GM12878 (cell line): ENCODE data around the gene CFAP141. TPM values are rescaled to one million over a fixed set of nuclear protein-coding genes. Genes with fewer than 3 reads are reported as not detected.

Experiments used
- ATAC-seq: fragments of 200-7000 bp; cut with Tn5 transposase; 3 replicates; pipeline ENCODE4 v1.9.1; 2020; ENCODE audit warnings: mild to moderate bottlenecking, moderate library complexity
- BruUV-seq: library from RNA; stranded (reverse); fragments of 400-500 nt; replicated peaks from 2 replicates; lab custom pipeline; 2021; lab: Mats Ljungman, UMichigan
- CTCF ChIA-PET: fragments of 300-600 bp; sonication (Branson Sonifier 250); formaldehyde crosslinking; extraction: SDS; loops from one replicate; lab custom pipeline; 2021; ENCODE audit warnings: inconsistent platforms; lab: Yijun Ruan, JAX
- POLR2A ChIA-PET: fragments of 350-600 bp; formaldehyde crosslinking; extraction: SDS; loops from one replicate; lab custom pipeline; 2021; ENCODE audit warnings: inconsistent platforms; lab: Charles Lee
- RAD21 ChIA-PET: fragments of 300-600 bp; sonication (Branson Sonifier 250); formaldehyde crosslinking; loops from one replicate; lab custom pipeline; 2023; ENCODE audit warnings: antibody characterized with exemption; ENCODE audit not compliant: unreplicated experiment; lab: Charles Lee
- SMC1A ChIA-PET: fragments of 300-600 bp; sonication (Branson Sonifier 250); formaldehyde crosslinking; loops from one replicate; lab custom pipeline; 2023; ENCODE audit not compliant: unreplicated experiment, uncharacterized antibody; lab: Charles Lee
- DNase-seq: peaks from one replicate; pipeline ENCODE4 v3.0.0-alpha.2; 2011; ENCODE audit warnings: low read depth, low spot score
- FAIRE-seq: peaks from 3 replicates; lab custom pipeline; 2011; peaks lifted over from hg19 to GRCh38; lab: Jason Lieb, UNC
- H2AFZ ChIP-seq: 2 replicates; pipeline ENCODE4 v1.6.0; 2011; ENCODE audit warnings: low read depth, low read length, control low read depth; ENCODE audit not compliant: control insufficient read depth
- H3K27ac ChIP-seq: 2 replicates; pipeline ENCODE4 v1.5.1; 2011; ENCODE audit warnings: control low read depth; ENCODE audit not compliant: control insufficient read depth, insufficient read depth
- H3K27me3 ChIP-seq, 2 experiments: replicated peaks in 1 of 2; 2 replicates each; pipeline versions ENCODE4 v1.6.0 to v1.6.1; 2011; ENCODE audit warnings: low read length in 1 of 2; ENCODE audit not compliant: control insufficient read depth in 2 of 2, insufficient read depth in 2 of 2
- H3K36me3 ChIP-seq, 2 experiments: 2 replicates each; pipeline ENCODE4 v1.5.1; 2011; ENCODE audit warnings: low read length in 1 of 2; ENCODE audit not compliant: control insufficient read depth in 2 of 2, insufficient read depth in 2 of 2
- H3K4me1 ChIP-seq: 2 replicates; pipeline ENCODE4 v1.6.1; 2011; ENCODE audit warnings: mild to moderate bottlenecking, low read length, moderate library complexity, mixed read lengths; ENCODE audit not compliant: control insufficient read depth, insufficient read depth
- H3K4me2 ChIP-seq: 2 replicates; pipeline ENCODE4 v1.6.0; 2011; ENCODE audit warnings: control low read depth; ENCODE audit not compliant: control insufficient read depth, insufficient read depth
- H3K4me3 ChIP-seq: fragments of 200-600 bp; sonication (generic); 2 replicates; pipeline ENCODE4 v1.5.1; 2016
- H3K79me2 ChIP-seq: 2 replicates; pipeline ENCODE4 v1.6.0; 2011; ENCODE audit warnings: low read length; ENCODE audit not compliant: control insufficient read depth, insufficient read depth
- H3K9ac ChIP-seq: 2 replicates; pipeline ENCODE4 v1.8.0; 2011; ENCODE audit warnings: low read length, control low read depth, mixed read lengths; ENCODE audit not compliant: control insufficient read depth, insufficient read depth
- H3K9me3 ChIP-seq: replicated peaks from 3 replicates; pipeline ENCODE4 v1.5.1; 2011; ENCODE audit warnings: mild to moderate bottlenecking, low read length; ENCODE audit not compliant: control insufficient read depth, insufficient read depth
- H4K20me1 ChIP-seq: 2 replicates; pipeline ENCODE4 v1.6.0; 2011; ENCODE audit not compliant: control insufficient read depth, insufficient read depth
- ATF7 ChIP-seq: fragments of 450-650 bp; IDR thresholded peaks from 2 replicates; pipeline ENCODE4 v1.6.1; 2016; ENCODE audit warnings: low read depth, mild to moderate bottlenecking
- BHLHE40 ChIP-seq, 2 experiments: fragments of 450-650 bp in 1 of 2; IDR thresholded peaks; 2 replicates each; pipeline ENCODE4 v1.6.1; 2011 to 2017; ENCODE audit warnings: low read depth in 2 of 2, borderline replicate concordance in 1 of 2, improper control_type of control experiment in 1 of 2, low read length in 1 of 2, mild to moderate bottlenecking in 1 of 2
- CHD4 ChIP-seq: fragments of 200-600 bp; sonication (generic); IDR thresholded peaks from 2 replicates; pipeline ENCODE4 v1.6.1; 2016; ENCODE audit warnings: mild to moderate bottlenecking
- IKZF1 ChIP-seq: fragments of 450-650 bp; conservative IDR thresholded peaks from 2 replicates; pipeline ENCODE4 v1.6.1; 2017; ENCODE audit warnings: antibody characterized with exemption, mild to moderate bottlenecking
- IKZF2 ChIP-seq, 2 experiments: fragments of 450-650 bp; IDR thresholded peaks; 2 replicates each; pipeline ENCODE4 v1.6.1; 2017; ENCODE audit warnings: mild to moderate bottlenecking in 2 of 2, moderate library complexity in 2 of 2
- KDM1A ChIP-seq: fragments of 200-600 bp; sonication (generic); IDR thresholded peaks from 2 replicates; pipeline ENCODE4 v1.6.1; 2016; ENCODE audit warnings: borderline replicate concordance
- NFIC ChIP-seq: IDR thresholded peaks from 2 replicates; pipeline ENCODE4 v1.6.1; 2012; ENCODE audit warnings: low read depth, mild to moderate bottlenecking, inconsistent platforms, low read length, moderate library complexity
- NRF1 ChIP-seq: conservative IDR thresholded peaks from 2 replicates; pipeline ENCODE4 v1.6.1; 2011; ENCODE audit warnings: mild to moderate bottlenecking, low read depth, low read length, improper control_type of control experiment
- PAX8 ChIP-seq: fragments of 450-650 bp; IDR thresholded peaks from 2 replicates; pipeline ENCODE4 v1.6.1; 2017; ENCODE audit warnings: mild to moderate bottlenecking, moderate library complexity
- POLR2AphosphoS2 ChIP-seq: IDR thresholded peaks from 2 replicates; pipeline ENCODE4 v1.6.1; 2011; ENCODE audit warnings: low read depth, mild to moderate bottlenecking, low read length, improper control_type of control experiment, moderate library complexity
- RBBP5 ChIP-seq: fragments of 200-600 bp; sonication (generic); conservative IDR thresholded peaks from 2 replicates; pipeline ENCODE4 v1.6.1; 2016
- STAT3 ChIP-seq: IDR thresholded peaks from 2 replicates; pipeline ENCODE4 v1.6.1; 2011; ENCODE audit warnings: low read depth, low read length, improper control_type of control experiment
- TCF7 ChIP-seq: IDR thresholded peaks from 2 replicates; pipeline ENCODE4 v1.6.1; 2014; ENCODE audit warnings: antibody characterized with exemption, borderline replicate concordance
- YBX1 ChIP-seq: fragments of 450-650 bp; IDR thresholded peaks from 2 replicates; pipeline ENCODE4 v1.6.1; 2016; ENCODE audit warnings: antibody characterized with exemption
- ZBED1 ChIP-seq: IDR thresholded peaks from 2 replicates; pipeline ENCODE4 v1.6.1; 2016; ENCODE audit warnings: borderline replicate concordance
- WGBS: methylation state at CpG from one replicate; pipeline ENCODE4 v1.1.6; 2016; ENCODE audit warnings: low lambda C conversion rate; ENCODE audit not compliant: insufficient replicate concordance, insufficient coverage; ENCODE audit errors: missing lambda C conversion rate; 5-methylcytosine and 5-hydroxymethylcytosine counted together
- in situ Hi-C: fragments of 300-500 bp; cut with MboI; formaldehyde crosslinking; loops from 9 replicates; pipeline ENCODE4 v1.14.3; 2018; ENCODE audit warnings: mixed read lengths
- intact Hi-C: fragments of 100-400 bp; cut with micrococcal nuclease; formaldehyde crosslinking; loops from one replicate; pipeline ENCODE4 v1.14.2; 2022; ENCODE audit not compliant: unreplicated experiment
- polyA plus RNA-seq, 11 experiments: library from polyadenylated mRNA; depleted of rRNA in 4 of 11; unstranded in 6 of 11; stranded (reverse) in 5 of 11; fragments of >200 nt; fragmentation: Nextera tagmentation in 4 of 11; fragmentation: Illumina TruSeq in 1 of 11; extraction: Ambion mirVana in 4 of 11; extraction: Trizol in 1 of 11; gene quantifications; 1 replicate in 1 of 11; 2 replicates in 10 of 11; pipeline versions ENCODE4 v1.2.1 to v1.2.3, GENCODE V29; 2011 to 2016; ENCODE audit warnings: inconsistent platforms in 2 of 11, missing spikeins in 2 of 11, low read depth in 1 of 11
- total RNA-seq, 4 experiments: library from RNA; depleted of rRNA in 3 of 4; stranded (reverse); fragments of >200 nt in 3 of 4; fragmentation: Illumina TruSeq in 1 of 4; extraction: Trizol in 1 of 4; gene quantifications; 2 replicates each; pipeline versions ENCODE4 v1.2.1 to v1.2.3, GENCODE V29; 2013 to 2021
- TF ChIP-seq, protein P1 (sequence below): IDR thresholded peaks from 2 replicates; pipeline ENCODE4 v1.6.1; 2011; ENCODE audit warnings: borderline replicate concordance, low read depth, mild to moderate bottlenecking, moderate library complexity, mixed read lengths, low read length; ENCODE audit not compliant: insufficient read depth; ENCODE audit errors: extremely low read length
- TF ChIP-seq, protein P2 (sequence below): IDR thresholded peaks from 2 replicates; pipeline ENCODE4 v1.6.1; 2011; ENCODE audit warnings: low read depth, mild to moderate bottlenecking, low read length, moderate library complexity, borderline replicate concordance; ENCODE audit errors: extremely low read depth

The CFAP141 gene
- total and polyA plus RNA-seq, 10 of the 15 experiments (the other 5 are each of a cell fraction or from before 2014, with no cell fraction given), result not detected

DNA sequence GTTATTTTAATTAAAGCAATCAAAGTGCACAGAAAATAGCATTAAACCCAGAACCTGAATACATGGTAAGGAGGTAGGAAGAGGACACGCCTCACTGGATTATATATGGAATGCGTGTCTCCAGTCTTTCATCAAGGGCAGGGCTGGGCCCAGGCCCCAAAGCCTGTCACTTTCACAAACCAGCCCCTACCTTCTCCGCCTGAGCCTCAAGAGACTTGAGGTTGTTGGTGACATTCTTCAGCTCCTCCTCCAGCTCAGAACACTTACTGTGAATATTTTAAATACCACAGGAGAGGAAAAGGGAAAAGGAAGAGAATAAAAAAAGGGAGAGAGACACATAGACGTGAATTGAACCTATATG is 34.9 kb downstream of the CFAP141 start:
- Histone ChIP-seq H3K9me3 (no peaks in the 10 kb centered on the region), H2AFZ (no peak overlapping the region), H3K4me3 (no peak overlapping the region), H3K36me3 (peaks cover 31 to 69% of the 10 kb centered on the region in 2 experiments), H3K79me2 (peaks cover 17% of the 10 kb centered on the region), H3K4me2 (no peak overlapping the region), H3K4me1 (0 out of 2 replicates have a peak, but pooled peaks cover 3% of the 10 kb centered on the region), H3K27me3 (no peaks in the 10 kb centered on the region)
- intact Hi-C loops, result no loop called here
- ChIA-PET CTCF (no interaction called here), SMC1A (interaction anchor here (1.0 kb wide), 1 partner anchor 12 kb away, joined by 3 read pairs; no protein-coding TSS in a partner anchor)
- no TSS peak for BruUV-seq
- in situ Hi-C loops, result no loop called here
- 91% methylated on average over 4 of the region's 4 CpGs for WGBS
- FAIRE-seq, result no peak
- no peak for TF ChIP-seq TCF7
- TF ChIP-seq, all 136 proteins: peak for 0
- no peaks in the 10 kb centered on the region; the same call in 1 of the 2 replicates for H4K20me1 ChIP-seq
- ChIA-PET POLR2A (interaction anchor here (0.7 kb wide), 1 partner anchor 10 kb away, joined by 3 read pairs; no protein-coding TSS in a partner anchor), RAD21 (no interaction called here)
- no peak for ATAC-seq
- no peak overlapping the region for H3K9ac ChIP-seq
- no peak for DNase-seq
- H3K27ac ChIP-seq, result no peak overlapping the region

DNA sequence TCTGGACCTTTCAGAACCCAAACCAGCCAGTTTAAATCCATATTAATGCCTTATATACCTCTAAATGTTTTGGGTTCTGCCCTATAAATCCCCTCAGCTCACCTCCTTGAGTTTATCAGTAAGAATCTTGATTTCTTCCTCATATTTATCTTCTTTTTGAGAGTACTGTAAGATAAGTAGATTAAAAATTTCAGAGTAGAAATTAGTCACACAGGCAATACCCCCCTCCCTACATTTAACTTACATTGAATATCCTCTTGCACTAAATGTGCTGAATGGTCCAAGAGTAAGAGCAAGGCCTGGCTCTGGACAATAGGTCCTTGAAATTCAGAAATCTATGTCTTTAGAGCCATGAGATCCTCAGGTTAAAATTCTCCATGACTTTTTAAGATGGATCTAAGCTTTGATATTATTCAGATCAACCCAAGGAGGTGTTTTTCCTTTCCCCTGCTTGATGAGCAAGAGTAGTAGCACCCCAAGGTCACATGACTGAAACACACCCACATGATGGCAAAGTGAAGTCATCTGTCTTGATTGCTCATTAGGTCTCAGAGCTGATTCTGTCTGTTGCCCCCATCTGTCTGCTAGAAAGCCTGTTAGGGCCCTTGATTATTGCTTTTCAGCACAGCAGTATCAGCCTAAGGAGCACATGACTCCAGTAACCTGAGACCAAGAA is 35.4 kb downstream of the CFAP141 start:
- Histone ChIP-seq H3K27ac (no peak overlapping the region), H3K36me3 (peaks cover 28 to 69% of the 10 kb centered on the region in 2 experiments), H3K79me2 (peaks cover 12% of the 10 kb centered on the region), H3K4me3 (no peak overlapping the region), H3K9me3 (no peaks in the 10 kb centered on the region), H3K4me2 (no peak overlapping the region), H4K20me1 (no peaks in the 10 kb centered on the region; the same call in 1 of the 2 replicates), H3K9ac (no peak overlapping the region), H2AFZ (no peak overlapping the region), H3K27me3 (no peaks in the 10 kb centered on the region), H3K4me1 (0 out of 2 replicates have a peak, but pooled peaks cover 3% of the 10 kb centered on the region)
- FAIRE-seq (no peak), DNase-seq (no peak), ATAC-seq (peak; percentile 70)
- BruUV-seq, result no TSS peak
- intact Hi-C loops (no loop called here), in situ Hi-C loops (no loop called here)
- ChIA-PET CTCF (interaction anchor here (1.4 kb wide), 1 partner anchor 13 kb away, joined by 3 read pairs; no protein-coding TSS in a partner anchor), SMC1A (interaction anchor here (1.0 kb wide), 1 partner anchor 11 kb away, joined by 3 read pairs; no protein-coding TSS in a partner anchor), RAD21 (no interaction called here), POLR2A (interaction anchor here (0.7 kb wide), 1 partner anchor 9 kb away, joined by 3 read pairs; no protein-coding TSS in a partner anchor)
- TF ChIP-seq STAT3, result no peak
- no peak for TF ChIP-seq IKZF1
- TF ChIP-seq IKZF2 (IDR thresholded peaks at IDR 0.05), result no peak
- TF ChIP-seq CHD4, result no peak
- no peak for TF ChIP-seq NFIC
- TF ChIP-seq KDM1A, result no peak
- TF ChIP-seq YBX1, result no peak
- TF ChIP-seq POLR2AphosphoS2, result no peak
- TF ChIP-seq PAX8, result no peak
- TF ChIP-seq RBBP5, result no peak
- no peak for TF ChIP-seq TCF7
- peak; percentile 20 to 52; a peak in 1 of 4 replicates for TF ChIP-seq BHLHE40 (IDR thresholded peaks at IDR 0.05; ENCODE audit: borderline replicate concordance in 1 of 2, low read depth in 2 of 2, low read length in 1 of 2)
- TF ChIP-seq, protein P1, sequence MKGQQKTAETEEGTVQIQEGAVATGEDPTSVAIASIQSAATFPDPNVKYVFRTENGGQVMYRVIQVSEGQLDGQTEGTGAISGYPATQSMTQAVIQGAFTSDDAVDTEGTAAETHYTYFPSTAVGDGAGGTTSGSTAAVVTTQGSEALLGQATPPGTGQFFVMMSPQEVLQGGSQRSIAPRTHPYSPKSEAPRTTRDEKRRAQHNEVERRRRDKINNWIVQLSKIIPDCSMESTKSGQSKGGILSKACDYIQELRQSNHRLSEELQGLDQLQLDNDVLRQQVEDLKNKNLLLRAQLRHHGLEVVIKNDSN, result peak; percentile 66
- TF ChIP-seq ATF7, result peak; percentile 45; the same call in 1 of the 2 replicates
- TF ChIP-seq ZBED1, result no peak
- TF ChIP-seq, protein P2, sequence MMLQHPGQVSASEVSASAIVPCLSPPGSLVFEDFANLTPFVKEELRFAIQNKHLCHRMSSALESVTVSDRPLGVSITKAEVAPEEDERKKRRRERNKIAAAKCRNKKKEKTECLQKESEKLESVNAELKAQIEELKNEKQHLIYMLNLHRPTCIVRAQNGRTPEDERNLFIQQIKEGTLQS, result no peak
- TF ChIP-seq NRF1, result no peak
